Measurements from ENCODE around the gene MMUT. TPM values are rescaled to one million over a fixed set of nuclear protein-coding genes. Genes with fewer than 3 reads are reported as not detected.
A peak's percentile ranks its signal among the peaks of the same experiment; 100 is the strongest.
"Not testable (repeated sequence)": the region's sequence is repeated elsewhere in the genome, so short reads cannot be mapped to it uniquely, and the experiment has no call there.

Gene MMUT
- polyA plus RNA-seq, 6 donors from 2014 or later, result 5.0 to 12.1 (median 9.5) TPM

DNA sequence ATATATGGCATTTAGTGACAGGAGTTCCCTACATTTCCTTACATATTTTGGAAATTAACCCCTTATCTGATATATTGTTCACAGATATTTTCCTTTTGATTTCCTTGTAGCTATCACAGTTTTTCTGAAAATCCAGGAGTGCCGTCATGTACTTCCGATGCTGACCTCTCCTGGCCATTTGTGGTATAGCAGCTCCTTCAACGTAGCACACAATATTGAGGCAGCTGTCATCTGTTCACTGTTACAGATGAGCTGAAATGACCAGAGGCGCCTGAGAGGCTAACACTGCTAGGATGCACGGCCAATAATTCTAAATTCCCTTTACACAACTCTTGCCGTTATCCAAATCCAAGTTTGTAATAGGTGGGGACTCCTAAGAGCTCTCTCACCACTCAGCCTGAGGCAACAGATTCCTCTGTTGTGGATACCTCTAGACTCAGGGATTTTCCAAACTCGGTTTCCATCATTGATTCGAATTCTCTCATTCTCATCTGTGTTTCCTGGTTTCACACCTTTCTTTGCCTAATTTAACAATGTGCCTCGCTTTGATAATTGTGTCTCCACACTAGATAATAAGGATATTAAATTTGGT lies 53.0 kb downstream of the MMUT start:
- H3K9me3 Mint-ChIP-seq, result peaks cover 0 to 6% (median 0%) of the 10 kb centered on the region in 7 donors
- peak in 1 of 2 donors; percentile 36 for ATAC-seq (ENCODE audit: low read depth in 2 of 2)
- H3K4me3 Mint-ChIP-seq, result no peak overlapping the region
- no peaks in the 10 kb centered on the region for H3K4me1 Mint-ChIP-seq
- DNase-seq, result peak; percentile 12
- H3K27me3 Mint-ChIP-seq, result peaks cover 6 to 12% (median 10%) of the 10 kb centered on the region in 3 donors
- H3K27ac Mint-ChIP-seq, result no peak overlapping the region
- H3K36me3 Mint-ChIP-seq, result no peaks in the 10 kb centered on the region

DNA sequence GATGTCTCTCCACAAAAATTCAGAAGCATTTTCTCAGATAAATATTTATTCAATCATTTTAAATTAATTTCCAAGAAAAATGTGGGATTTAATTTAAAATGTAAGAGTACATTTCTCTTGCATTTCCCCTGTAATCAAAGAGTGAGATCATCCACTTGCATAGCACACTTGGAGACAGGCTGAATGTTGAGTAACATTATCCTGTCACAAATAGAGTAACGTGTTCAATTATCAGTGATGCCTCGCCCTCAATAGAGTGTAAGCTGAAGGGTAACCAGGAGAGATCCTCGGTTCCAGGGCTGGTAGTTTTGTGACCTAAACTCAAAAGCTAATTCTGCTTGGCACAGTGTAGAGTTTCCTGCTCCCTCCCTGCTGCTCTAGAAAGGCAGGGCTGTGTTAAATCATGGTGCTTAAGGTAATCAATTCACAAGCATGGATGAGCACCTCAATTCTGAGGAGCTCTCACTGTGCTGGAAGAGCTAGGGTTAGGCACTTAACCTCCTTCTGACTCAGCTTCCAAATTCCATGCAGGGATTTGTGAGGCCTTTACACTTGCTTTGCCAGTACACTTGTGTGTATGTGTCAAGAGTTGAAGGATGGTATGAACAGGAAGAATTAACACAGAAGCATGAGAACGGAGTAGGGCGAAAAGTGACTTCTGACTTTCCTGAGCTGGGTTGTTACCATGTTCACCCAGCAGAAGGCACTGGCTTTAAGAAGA lies 56.6 kb downstream of the MMUT start:
- H3K36me3 Mint-ChIP-seq, result no peaks in the 10 kb centered on the region
- H3K9me3 Mint-ChIP-seq, result no peaks in the 10 kb centered on the region

DNA sequence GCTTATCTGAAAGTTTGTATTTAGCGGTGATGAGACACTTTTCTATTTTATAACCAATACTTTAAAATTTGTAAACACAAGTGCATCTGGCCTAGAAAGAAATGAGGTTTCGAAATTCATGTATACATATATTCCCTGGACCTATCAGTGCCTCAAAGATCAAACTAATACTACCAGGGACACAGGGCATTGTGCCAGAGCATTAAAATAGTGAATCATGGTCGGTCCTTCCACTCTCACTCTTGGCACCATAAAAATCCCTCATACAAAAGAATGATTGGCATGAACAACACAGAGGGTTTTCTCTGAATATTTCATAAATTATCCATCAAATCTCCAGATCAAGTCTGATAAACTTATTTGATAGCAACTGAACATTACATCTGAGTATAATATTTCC lies 62.0 kb downstream of the MMUT start:
- peaks cover 0 to 4% (median 0%) of the 10 kb centered on the region in 7 donors for H3K9me3 Mint-ChIP-seq
- ATAC-seq (ENCODE audit: low read depth in 2 of 2) (no peak), DNase-seq (no peak)
- no peak overlapping the region for H3K27ac Mint-ChIP-seq
- H3K4me3 Mint-ChIP-seq, result no peak overlapping the region
- H3K36me3 Mint-ChIP-seq, result no peaks in the 10 kb centered on the region
- peaks cover 0 to 4% (median 3%) of the 10 kb centered on the region in 3 donors for H3K27me3 Mint-ChIP-seq
- H3K4me1 Mint-ChIP-seq, result no peaks in the 10 kb centered on the region

More for the DNA sequence above, 56.6 kb downstream of the MMUT start:
- Mint-ChIP-seq H3K27me3 (peaks cover 0 to 12% (median 5%) of the 10 kb centered on the region in 3 donors), H3K4me3 (no peak overlapping the region), H3K27ac (no peak overlapping the region), H3K4me1 (no peaks in the 10 kb centered on the region)
- ATAC-seq (ENCODE audit: low read depth in 2 of 2) (no peak), DNase-seq (no peak)

DNA sequence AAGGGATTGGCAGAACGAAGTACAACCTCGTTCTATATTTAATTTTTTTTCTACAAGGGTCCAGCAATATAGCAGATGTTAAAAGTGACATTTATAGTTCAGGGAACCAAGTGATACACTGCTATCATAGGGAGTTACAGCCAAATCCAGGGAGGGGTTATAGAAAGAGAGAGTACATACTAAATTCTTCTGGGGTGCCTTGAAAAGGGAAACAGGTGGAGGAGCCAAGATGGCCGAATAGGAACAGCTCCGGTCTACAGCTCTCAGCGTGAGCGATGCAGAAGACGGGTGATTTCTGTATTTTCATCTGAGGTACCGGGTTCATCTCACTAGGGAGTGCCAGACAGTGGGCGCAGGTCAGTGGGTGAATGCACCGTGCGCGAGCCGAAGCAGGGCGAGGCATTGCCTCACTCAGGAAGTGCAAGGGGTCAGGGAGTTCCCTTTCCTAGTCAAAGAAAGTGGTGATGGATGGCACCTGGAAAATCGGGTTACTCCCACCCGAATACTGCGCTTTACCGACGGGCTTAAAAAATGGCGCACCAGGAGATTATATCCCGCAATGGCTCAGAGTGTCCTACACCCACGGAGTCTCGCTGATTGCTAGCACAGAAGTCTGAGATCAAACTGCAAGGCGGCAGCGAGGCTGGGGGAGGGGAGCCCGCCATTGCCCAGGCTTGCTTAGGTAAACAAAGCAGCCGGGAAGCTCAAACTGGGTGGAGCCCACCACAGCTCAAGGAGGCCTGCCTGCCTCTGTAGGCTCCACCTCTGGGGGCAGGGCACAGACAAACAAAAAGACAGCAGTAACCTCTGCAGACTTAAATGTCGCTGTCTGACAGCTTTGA lies 76.2 kb downstream of the MMUT start:
- not testable (repeated sequence) for ATAC-seq (ENCODE audit: low read depth in 2 of 2); H3K27me3 Mint-ChIP-seq; H3K36me3 Mint-ChIP-seq; DNase-seq; H3K4me1 Mint-ChIP-seq; H3K27ac Mint-ChIP-seq
- Mint-ChIP-seq H3K9me3 (peaks cover 0 to 19% (median 4%) of the 10 kb centered on the region in 7 donors), H3K4me3 (peak overlapping the region in 1 of 8 donors; percentile 42)

DNA sequence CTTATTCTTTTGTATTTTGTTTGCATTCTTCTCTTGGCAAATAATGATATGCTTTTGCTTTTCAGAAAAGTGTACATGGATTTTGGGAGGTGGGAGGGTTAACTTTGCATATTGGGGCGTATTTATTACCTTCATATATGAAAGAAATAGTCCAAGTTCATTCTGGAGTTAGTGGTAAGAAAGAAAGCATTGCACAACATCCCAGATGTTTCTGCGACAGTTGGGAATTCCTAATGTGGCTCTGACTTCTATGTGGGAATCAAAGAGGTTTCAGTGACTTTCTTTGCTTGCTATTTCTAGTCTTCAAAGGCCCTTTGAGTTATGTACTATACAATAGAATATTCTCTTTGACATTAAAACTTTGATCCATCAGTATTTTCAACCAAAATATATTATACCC lies 78.1 kb downstream of the MMUT start:
- ATAC-seq (ENCODE audit: low read depth in 2 of 2) (no peak), DNase-seq (no peak)
- no peaks in the 10 kb centered on the region for H3K4me1 Mint-ChIP-seq
- H3K36me3 Mint-ChIP-seq, result no peaks in the 10 kb centered on the region
- no peak overlapping the region for H3K4me3 Mint-ChIP-seq
- no peaks in the 10 kb centered on the region for H3K27me3 Mint-ChIP-seq
- H3K27ac Mint-ChIP-seq, result no peak overlapping the region
- H3K9me3 Mint-ChIP-seq, result peaks cover 0 to 21% (median 8%) of the 10 kb centered on the region in 7 donors

Other genes with a start within 250 kb of the MMUT start
- gene CENPQ, start 117 bp upstream of the MMUT start, polyA plus RNA-seq (ENCODE audit: low read depth in 6 of 6), result 1 to 10 TPM; 2.8 to 8.7 (median 6.6) TPM
- not detected for gene GLYATL3, start 36.7 kb upstream of the MMUT start, polyA plus RNA-seq (ENCODE audit: low read depth in 6 of 6)
- not detected for gene C6orf141, start 87.4 kb upstream of the MMUT start, polyA plus RNA-seq (ENCODE audit: low read depth in 6 of 6)
- not detected for gene RHAG, start 173.6 kb upstream of the MMUT start, polyA plus RNA-seq (ENCODE audit: low read depth in 6 of 6)

All from naive B cell (primary cell).